GM12892 (cell line): ENCODE data around the gene FBXO40.

Experiments used
- DNase-seq: peaks from one replicate; pipeline ENCODE4 v3.0.0; 2011; ENCODE audit not compliant: insufficient read length
- FAIRE-seq: peaks from 2 replicates; lab custom pipeline; 2011; peaks lifted over from hg19 to GRCh38; lab: Jason Lieb, UNC
- POLR2A ChIP-seq: IDR thresholded peaks from 2 replicates; pipeline ENCODE4 v1.6.1; 2011; ENCODE audit warnings: low read depth, low read length, control low read depth
- POLR2AphosphoS5 ChIP-seq: IDR thresholded peaks from 2 replicates; pipeline ENCODE4 v1.6.1; 2011; ENCODE audit warnings: low read depth, low read length, control low read depth
- TAF1 ChIP-seq: IDR thresholded peaks from 2 replicates; pipeline ENCODE4 v1.6.1; 2011; ENCODE audit warnings: low read depth, mild to moderate bottlenecking, control low read depth, low read length, borderline replicate concordance

The FBXO40 gene

GRCh38 chr3:121651684-121652083, 58.5 kb downstream of the FBXO40 start:
- DNase-seq (no peak), FAIRE-seq (no peak)
- TF ChIP-seq POLR2AphosphoS5 (no peak), POLR2A (no peak), TAF1 (no peak)

- TF ChIP-seq POLR2A: no peak
- no peak for TF ChIP-seq POLR2AphosphoS5
- no peak for TF ChIP-seq TAF1
- DNase-seq: no peak
- FAIRE-seq: peak; percentile 78
Observed at GRCh38 chr3:121654493-121655385, 61.6 kb downstream of the FBXO40 start.

GRCh38 chr3:121658716-121659435, 65.7 kb downstream of the FBXO40 start:
- FAIRE-seq: peak; percentile 5
- no peak for DNase-seq
- no peak for TF ChIP-seq POLR2A
- TF ChIP-seq TAF1: no peak
- TF ChIP-seq POLR2AphosphoS5: no peak

GRCh38 chr3:121659586-121659985, 66.4 kb downstream of the FBXO40 start:
- DNase-seq (no peak), FAIRE-seq (peak; percentile 33)
- TF ChIP-seq POLR2AphosphoS5: no peak

- peak; percentile 98 for TF ChIP-seq TAF1
- peak; percentile 99 for TF ChIP-seq POLR2A
- peak; percentile 99 for TF ChIP-seq POLR2AphosphoS5
- peak; percentile 98 for FAIRE-seq
- DNase-seq: peak; percentile 34
Observed at GRCh38 chr3:121660356-121661171, 67.4 kb downstream of the FBXO40 start, which contains the start of gene HCLS1. HCLS1 (minus strand) TSS chr3:121660903; CDS start chr3:121658347, 2,556 bp downstream.

- DNase-seq (no peak), FAIRE-seq (no peak)
- TF ChIP-seq POLR2AphosphoS5 (no peak), TAF1 (no peak), POLR2A (no peak)
Observed at GRCh38 chr3:121661376-121661775, 68.2 kb downstream of the FBXO40 start.

GRCh38 chr3:121662742-121663141, 69.6 kb downstream of the FBXO40 start:
- no peak for FAIRE-seq
- no peak for DNase-seq
- no peak for TF ChIP-seq POLR2A
- no peak for TF ChIP-seq POLR2AphosphoS5
- TF ChIP-seq TAF1: no peak

GRCh38 chr3:121663171-121663847, 70.1 kb downstream of the FBXO40 start:
- no peak for TF ChIP-seq TAF1
- no peak for TF ChIP-seq POLR2A
- TF ChIP-seq POLR2AphosphoS5: no peak
- FAIRE-seq: no peak

GRCh38 chr3:121665488-121665887, 72.3 kb downstream of the FBXO40 start:
- FAIRE-seq: no peak
- TF ChIP-seq POLR2A (no peak), TAF1 (no peak), POLR2AphosphoS5 (no peak)
- no peak for DNase-seq

More at GRCh38 chr3:121663171-121663847, 70.1 kb downstream of the FBXO40 start:
- DNase-seq: no peak

- DNase-seq: no peak
- TF ChIP-seq POLR2A: no peak
- TF ChIP-seq POLR2AphosphoS5: no peak
- FAIRE-seq: no peak
Observed at GRCh38 chr3:121667333-121667732, 74.2 kb downstream of the FBXO40 start.

GRCh38 chr3:121670676-121671075, 77.5 kb downstream of the FBXO40 start:
- TF ChIP-seq POLR2A (no peak), TAF1 (no peak), POLR2AphosphoS5 (no peak)
- DNase-seq: no peak
- no peak for FAIRE-seq
